BLaER1 (cell line): ENCODE results near the gene TMEM222.
"Not testable (repeated sequence)": the region's sequence is repeated elsewhere in the genome, so short reads cannot be mapped to it uniquely, and the experiment has no call there.

Experiments used
- H3K27ac ChIP-seq: shearing (Covaris generic); formaldehyde crosslinking; 2 replicates; pipeline ENCODE4 v1.8.1; 2022
- H3K27me3 ChIP-seq: shearing (Covaris generic); formaldehyde crosslinking; 2 replicates; pipeline ENCODE4 v1.8.1; 2022
- H3K36me3 ChIP-seq: shearing (Covaris generic); formaldehyde crosslinking; 2 replicates; pipeline ENCODE4 v1.8.1; 2022
- H3K4me1 ChIP-seq: shearing (Covaris generic); formaldehyde crosslinking; 2 replicates; pipeline ENCODE4 v1.8.1; 2022
- H3K4me2 ChIP-seq: shearing (Covaris generic); formaldehyde crosslinking; 2 replicates; pipeline ENCODE4 v1.8.1; 2022
- H3K4me3 ChIP-seq: shearing (Covaris generic); formaldehyde crosslinking; 2 replicates; pipeline ENCODE4 v1.8.1; 2022
- H3K9ac ChIP-seq: shearing (Covaris generic); formaldehyde crosslinking; 2 replicates; pipeline ENCODE4 v1.8.1; 2022
- H3K9me3 ChIP-seq: shearing (Covaris generic); formaldehyde crosslinking; 2 replicates; pipeline ENCODE4 v1.8.1; 2022
- H4K20me1 ChIP-seq: shearing (Covaris generic); formaldehyde crosslinking; 2 replicates; pipeline ENCODE4 v1.8.1; 2022
- Cebpa-rat ChIP-seq: shearing (Covaris generic); IDR thresholded peaks from 2 replicates; pipeline ENCODE4 v1.8.1; 2022

TMEM222 gene

GRCh38 chr1:27383661-27384060 lies 61.7 kb downstream of the TMEM222 start:
- no peak overlapping the region for H3K4me2 ChIP-seq
- H4K20me1 ChIP-seq = no peaks in the 10 kb centered on the region
- no peak for TF ChIP-seq Cebpa-rat
- H3K9me3 ChIP-seq = no peaks in the 10 kb centered on the region
- no peaks in the 10 kb centered on the region for H3K4me1 ChIP-seq
- H3K27me3 ChIP-seq = no peaks in the 10 kb centered on the region
- no peaks in the 10 kb centered on the region for H3K36me3 ChIP-seq
- no peak overlapping the region for H3K27ac ChIP-seq
- H3K9ac ChIP-seq = no peak overlapping the region
- H3K4me3 ChIP-seq = no peak overlapping the region

GRCh38 chr1:27384797-27385196 lies 62.8 kb downstream of the TMEM222 start:
- not testable (repeated sequence) for H3K27ac ChIP-seq, H3K4me2 ChIP-seq, H3K27me3 ChIP-seq, H3K4me3 ChIP-seq, H3K9me3 ChIP-seq, H3K4me1 ChIP-seq, H3K9ac ChIP-seq, H3K36me3 ChIP-seq, H4K20me1 ChIP-seq
